ENCODE measurements around the gene NR3C2.
"Not testable (repeated sequence)": the region's sequence is repeated elsewhere in the genome, so short reads cannot be mapped to it uniquely, and the experiment has no call there.

The NR3C2 gene

DNA sequence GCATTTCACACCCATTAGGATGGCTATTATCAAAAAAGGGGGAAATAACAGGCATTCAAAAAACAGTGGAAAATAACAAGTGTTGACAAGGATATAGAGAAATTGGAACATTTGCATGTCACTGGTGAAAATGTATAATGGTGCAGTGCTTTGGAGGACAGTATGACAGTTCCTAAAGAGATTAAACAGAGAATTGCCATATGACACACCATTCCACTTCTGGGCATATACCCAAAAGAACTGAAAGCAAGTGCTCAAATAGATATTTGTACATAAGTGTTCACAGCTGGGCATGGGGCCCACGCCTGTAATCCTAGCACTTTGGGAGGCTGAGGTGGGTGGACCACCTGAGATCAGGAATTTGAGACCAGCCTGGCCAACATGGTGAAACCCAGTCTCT lies 348.1 kb downstream of the NR3C2 start:
- no peak for DNase-seq

- DNase-seq: no peak
Observed at GRCh38 chr4:148093065-148093464, 349.1 kb downstream of the NR3C2 start.

DNA sequence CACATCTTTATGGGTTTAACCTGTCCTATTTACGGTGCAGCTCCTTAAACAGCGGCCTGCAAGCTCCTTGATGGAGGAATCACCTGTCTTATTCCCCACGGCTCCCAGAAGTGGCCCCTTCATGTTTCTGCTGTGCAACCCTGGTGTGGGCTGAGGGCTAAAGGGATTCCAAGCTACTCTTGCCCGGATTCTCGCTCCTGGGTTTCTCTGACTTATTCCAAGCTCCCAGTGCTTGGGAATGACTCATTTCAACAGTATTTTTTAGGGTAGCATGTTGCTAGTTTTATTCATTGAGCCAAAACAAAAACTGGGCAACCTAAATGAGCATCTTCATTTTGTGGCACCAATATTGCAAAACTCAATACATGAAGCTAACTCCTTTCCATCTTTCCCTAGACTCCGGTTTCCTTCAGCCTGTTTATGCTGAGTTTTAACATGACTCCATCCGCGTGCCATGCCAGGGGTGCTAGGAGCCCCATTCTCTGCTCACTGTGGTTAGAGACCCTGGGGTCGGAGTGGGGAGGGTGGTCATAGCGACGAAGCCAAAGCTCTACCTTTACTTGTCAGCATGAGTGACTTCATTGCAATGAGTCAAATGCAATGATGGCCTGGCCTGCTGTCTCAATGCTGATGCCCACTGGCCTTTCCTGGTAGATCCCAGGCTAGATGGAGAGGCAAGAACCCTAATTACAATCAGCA lies 349.7 kb downstream of the NR3C2 start:
- DNase-seq: no peak

DNA sequence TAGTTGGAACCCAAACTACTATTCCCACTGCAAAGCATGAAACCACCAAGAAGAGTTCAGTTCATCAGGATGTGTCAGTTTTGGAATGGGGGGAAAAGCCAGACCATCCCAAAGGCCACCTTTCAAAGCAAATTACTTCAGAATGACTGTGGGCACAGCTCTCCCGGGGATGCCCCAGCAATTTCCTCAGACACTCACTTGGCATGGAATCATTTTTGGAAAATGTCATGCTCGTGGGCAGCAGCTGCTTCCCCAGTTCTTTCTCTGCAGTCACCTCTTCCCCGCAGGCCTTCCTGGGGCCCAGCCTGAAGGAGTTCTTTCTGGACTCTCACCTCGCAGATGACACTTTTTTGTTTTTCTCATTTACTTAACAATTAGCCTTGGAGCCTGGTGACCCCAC lies 350.3 kb downstream of the NR3C2 start:
- DNase-seq: no peak

DNA sequence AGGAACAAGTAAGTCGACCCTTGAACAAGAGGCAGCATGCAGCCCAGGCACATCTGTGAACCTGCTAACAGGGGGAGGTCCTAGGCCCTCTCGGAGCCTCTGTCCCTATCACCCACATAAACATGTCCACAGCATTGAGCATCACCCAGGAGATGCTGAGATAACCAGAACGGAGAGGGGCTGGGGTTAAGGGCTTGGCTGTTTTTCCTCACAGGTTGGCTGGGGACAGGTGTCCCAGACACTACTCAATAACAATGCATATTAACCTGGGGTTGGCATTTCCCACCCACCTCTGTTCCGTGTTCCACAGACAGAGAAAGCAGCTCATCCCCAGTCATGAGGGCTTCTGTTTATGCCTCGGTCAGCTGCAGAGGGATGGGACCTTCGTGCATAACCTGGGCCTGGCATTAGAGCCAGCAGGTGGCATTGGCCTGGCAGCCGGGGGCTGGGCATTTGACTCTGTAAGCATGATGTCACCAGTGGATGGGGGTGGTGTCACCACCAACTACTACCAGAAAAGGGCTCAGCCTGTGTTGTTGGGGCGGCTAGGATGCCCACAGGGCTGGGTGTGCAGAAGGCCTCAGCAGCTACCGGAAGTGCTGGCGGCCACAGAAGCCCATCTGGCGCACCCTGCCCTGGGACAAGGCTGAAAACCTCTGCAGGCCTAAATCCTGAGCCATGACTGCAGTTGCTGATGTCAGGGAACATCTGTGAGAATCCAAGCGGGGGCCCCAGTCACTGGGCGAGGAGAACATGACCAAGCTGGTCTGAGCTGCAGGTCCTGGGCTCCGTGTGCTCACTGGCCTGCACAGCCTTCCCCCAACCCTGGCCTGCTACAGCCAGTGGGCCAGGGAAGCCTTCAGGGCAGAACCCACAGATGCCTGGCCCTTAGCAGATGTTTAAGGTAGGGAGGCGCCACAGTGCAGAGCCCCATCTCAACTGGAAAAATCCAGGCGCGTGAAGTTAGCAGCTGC lies 351.4 kb downstream of the NR3C2 start:
- DNase-seq: no peak

DNA sequence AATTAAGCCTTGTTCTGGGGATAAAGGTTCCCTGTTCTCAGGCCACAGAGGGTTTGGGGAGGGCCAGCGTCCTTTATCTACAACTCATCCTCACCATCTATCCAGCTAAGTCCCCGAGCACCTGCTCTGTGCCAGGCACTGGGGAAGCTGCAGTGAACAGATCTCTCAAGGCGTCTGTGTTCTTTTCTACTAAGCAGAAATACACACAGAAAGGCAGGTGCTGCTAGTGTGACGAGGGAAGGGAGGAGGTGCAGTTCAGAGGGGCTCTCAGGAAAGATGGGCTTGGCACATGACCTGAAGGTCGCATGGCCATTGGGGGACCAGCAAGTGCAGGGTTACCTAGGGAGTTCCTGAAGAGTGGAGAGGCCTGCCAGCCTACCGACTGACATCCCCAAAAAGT lies 352.2 kb downstream of the NR3C2 start:
- DNase-seq: no peak

- no peak for DNase-seq
Observed at GRCh38 chr4:148089624-148090023, 352.6 kb downstream of the NR3C2 start.

DNA sequence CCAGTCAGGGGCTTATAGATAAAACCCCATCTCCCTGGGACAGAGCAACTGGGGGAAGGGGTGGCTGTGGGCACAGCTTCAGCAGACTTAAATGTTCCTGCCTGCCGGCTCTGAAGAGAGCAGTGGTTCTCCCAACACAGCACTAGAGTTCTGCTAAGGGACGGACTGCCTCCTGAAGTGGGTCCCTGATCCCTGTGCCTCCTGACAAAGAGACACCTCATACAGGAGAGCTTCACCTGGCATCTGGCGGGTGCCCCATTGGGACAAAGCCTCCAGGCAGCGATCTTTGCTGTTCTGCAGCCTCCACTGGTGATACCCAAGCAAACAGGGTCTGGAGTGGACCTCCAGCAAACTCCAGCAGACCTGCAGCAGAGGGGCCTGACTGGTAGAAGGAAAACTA lies 359.1 kb downstream of the NR3C2 start:
- not testable (repeated sequence) for DNase-seq

DNA sequence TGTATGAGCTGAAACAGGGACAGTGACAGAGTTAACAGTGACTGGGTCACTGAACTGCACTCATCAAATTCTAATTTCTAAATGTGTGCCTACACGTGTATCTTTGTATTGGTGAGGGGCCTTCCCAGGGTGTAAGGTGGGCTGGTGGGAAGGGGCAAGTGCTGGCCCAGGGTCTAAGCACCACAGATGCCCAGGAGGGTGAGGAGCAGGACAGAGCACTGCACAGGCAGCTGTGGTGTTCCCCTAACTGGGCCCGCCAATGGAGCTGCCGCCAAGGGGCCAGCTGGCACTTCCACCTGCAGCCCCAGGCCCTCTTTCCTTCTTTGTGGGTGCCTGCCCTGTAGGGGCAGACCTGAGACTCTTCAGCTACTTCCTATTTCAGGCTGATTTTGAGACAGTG lies 360.5 kb downstream of the NR3C2 start:
- no peak for DNase-seq

DNA sequence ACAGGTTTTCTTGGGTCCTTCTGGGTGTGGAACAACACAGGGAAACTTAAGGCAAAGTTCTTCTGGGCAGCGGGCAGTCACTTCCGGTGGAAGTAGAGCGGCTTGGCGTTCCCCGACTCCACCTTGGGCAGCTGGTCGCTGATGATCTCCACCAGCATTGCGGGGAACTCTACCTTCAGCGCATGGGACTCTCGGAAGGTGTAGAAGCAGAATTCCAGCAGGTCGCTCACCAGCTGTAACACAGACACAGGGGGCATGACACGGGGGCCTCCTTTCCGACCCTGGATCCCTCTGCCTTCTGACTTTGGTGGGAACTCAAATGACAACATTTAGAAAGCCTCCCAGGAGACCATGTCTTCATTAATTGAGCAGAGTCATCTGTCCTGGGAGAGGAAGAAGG lies 360.9 kb downstream of the NR3C2 start:
- DNase-seq: no peak

DNA sequence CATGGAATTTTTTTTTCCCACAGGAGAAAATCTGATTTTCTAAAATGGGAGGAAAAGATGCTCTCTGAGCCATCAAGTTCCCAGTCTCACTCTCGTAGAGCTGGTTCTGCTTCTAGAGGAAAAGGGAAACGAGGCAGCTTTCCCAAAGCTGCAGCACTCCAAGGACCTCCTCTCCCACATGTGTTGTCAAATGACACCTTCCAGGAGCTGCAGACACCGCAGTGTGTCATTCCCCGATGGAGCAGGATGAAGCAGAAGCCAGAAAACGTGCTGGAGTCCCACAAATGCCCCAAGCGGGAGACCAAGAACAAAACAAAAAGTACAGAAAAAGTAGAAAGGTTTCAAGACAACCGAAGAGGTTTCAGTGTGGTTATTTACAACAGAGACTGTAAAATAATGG lies 362.3 kb downstream of the NR3C2 start:
- DNase-seq: no peak

GRCh38 chr4:148078061-148078460 lies 364.2 kb downstream of the NR3C2 start:
- no peak for DNase-seq

- no peak for DNase-seq
Observed at GRCh38 chr4:148077581-148077980, 364.6 kb downstream of the NR3C2 start.

GRCh38 chr4:148076964-148077363 lies 365.2 kb downstream of the NR3C2 start:
- DNase-seq: no peak

DNA sequence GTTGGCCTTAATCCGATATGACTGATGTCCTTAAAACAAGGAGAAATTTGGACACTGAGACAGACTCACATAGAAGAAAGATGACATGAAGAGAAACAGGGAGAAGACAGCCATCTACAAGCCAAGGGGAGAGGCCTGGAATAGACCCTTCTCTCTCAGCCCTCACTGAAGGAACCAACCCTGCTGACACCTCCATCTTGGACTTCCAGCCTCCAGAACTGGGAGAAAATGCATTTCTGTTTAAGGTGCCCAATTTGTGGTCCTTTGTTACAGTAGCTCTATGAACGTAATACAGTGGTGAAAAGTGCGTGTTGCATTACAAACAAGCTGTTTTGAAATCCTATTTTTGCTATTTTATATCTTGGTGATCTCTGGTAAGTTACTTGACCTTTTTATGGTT lies 366.8 kb downstream of the NR3C2 start:
- DNase-seq: no peak

- DNase-seq: no peak
Observed at GRCh38 chr4:148074462-148074861, 367.8 kb downstream of the NR3C2 start.

DNA sequence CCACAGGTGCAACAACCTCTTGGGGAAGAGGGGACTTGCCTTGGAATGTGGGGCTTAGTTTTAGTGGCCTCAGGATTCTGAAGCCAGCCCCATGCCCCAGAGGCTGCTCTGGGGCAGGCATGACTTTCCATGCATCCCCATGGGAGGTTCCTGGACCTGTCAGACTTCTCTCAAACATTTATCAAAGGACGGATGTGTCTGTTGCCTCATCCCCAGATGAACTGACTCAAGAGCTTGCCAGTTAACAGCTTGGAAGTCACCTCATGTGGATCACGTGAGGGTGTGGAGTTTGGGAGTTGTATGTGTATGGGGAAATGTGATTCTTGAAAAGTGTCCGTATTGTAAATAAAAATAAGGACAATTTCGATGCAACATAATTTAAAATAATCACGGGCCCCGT lies 368.9 kb downstream of the NR3C2 start:
- DNase-seq: no peak

GRCh38 chr4:148072789-148073188 lies 369.4 kb downstream of the NR3C2 start:
- DNase-seq: no peak

GRCh38 chr4:148071009-148071408 lies 371.2 kb downstream of the NR3C2 start:
- no peak for DNase-seq

- no peak for DNase-seq
Observed at GRCh38 chr4:148069895-148070178, 372.4 kb downstream of the NR3C2 start.

GRCh38 chr4:148069086-148069894 lies 372.9 kb downstream of the NR3C2 start:
- DNase-seq: no peak

DNA sequence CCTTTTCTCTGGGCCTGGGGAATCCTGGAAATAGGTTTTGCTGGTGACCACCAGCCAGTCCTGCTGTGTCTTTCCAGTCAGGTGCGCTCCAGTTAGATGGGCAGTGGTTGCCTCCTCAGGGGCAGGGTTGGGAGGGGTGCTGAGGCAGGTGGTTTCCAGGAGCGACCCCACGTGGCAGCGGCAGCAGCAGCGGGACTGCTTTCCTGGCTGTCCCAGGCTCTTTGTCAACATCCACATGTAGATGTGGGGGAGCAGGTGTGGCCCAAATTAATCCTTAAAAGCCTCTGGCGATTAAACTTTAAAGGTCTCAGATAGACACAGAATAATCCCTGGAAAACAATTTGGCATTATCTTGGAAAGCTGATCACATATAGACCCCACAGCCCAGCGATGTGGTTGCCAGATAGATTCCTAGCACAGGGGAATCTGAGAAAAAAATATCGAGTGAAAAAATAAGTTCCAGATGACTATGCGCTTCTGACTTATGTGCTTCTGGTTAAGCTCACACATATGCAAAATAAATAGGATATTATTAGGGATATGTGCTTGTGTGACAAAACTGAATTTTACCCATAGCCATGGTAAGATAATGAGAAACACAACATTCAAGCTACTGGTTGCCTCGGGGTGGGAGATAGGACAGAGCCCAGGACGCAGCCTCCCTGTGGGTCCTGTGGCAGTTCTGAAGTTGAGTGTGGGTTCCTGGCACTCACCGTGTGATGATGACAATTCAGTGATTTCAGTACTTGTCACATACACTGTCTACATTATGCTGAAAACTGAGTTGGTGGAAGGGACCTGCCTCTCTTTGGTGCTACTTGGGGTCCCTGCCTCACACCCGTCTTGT lies 373.9 kb downstream of the NR3C2 start:
- no peak for DNase-seq

All from inflammatory macrophage treated with lipopolysaccharide for 1 hour (primary cell).